Activated naive CD4-positive, alpha-beta T cell treated with anti-CD3 and anti-CD28 coated beads, Interleukin-2, amount 50 U/mL, for 72 hours (primary cell): ENCODE data around the gene ZNF23. TPM values are rescaled to one million over a fixed set of nuclear protein-coding genes. Genes with fewer than 3 reads are reported as not detected.

Experiments
- ATAC-seq, 2 donors: fragments of 150-1000 bp; cut with Tn5 transposase; 2 replicates each; pipeline ENCODE4 v1.10.0; 2021; ENCODE audit warnings: mild to moderate bottlenecking in 2 of 2, moderate library complexity in 2 of 2
- DNase-seq, 2 donors: peaks; one replicate each; pipeline ENCODE4 v3.0.0; 2021 to 2022; ENCODE audit warnings: low spot score in 2 of 2
- H3K27ac Mint-ChIP-seq, 2 donors: one replicate each; pipeline ENCODE4 v1.8.0; 2022; ENCODE audit warnings: mild to moderate bottlenecking in 2 of 2, mixed read lengths in 2 of 2
- H3K36me3 Mint-ChIP-seq, 2 donors: one replicate each; pipeline ENCODE4 v1.8.0; 2022; ENCODE audit warnings: mixed read lengths in 2 of 2
- H3K9me3 Mint-ChIP-seq, 2 donors: one replicate each; pipeline ENCODE4 v1.8.0; 2022; ENCODE audit warnings: mixed read lengths in 2 of 2
- total RNA-seq, 2 donors: library from RNA; stranded (reverse); gene quantifications; one replicate each; pipeline ENCODE4 v1.2.3, GENCODE V29; 2022

The ZNF23 gene
- total RNA-seq, 2 donors from 2014 or later = 4.5 to 9.5 TPM

DNA sequence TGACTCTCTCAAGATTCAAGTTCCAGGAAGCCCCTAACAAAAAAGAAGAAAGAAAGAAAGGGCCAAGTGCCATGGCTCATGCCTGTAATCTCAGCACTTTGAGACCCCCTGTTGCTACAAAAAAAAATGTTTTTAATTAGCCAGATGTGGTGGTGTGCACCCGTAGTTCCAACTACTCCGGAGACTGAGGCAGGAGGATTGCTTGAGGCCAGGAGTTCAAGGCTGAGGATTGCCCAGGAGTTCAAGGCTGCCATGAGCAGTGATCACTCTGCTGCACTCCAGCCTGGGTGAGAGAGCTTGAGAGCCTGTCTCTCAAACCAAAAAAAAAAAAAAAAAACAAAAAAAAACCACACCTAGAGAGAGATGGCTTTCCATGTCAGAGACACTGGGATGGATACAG lies 39.0 kb downstream of the ZNF23 start:
- Mint-ChIP-seq H3K9me3 (no peaks in the 10 kb centered on the region), H3K36me3 (no peaks in the 10 kb centered on the region), H3K27ac (no peak overlapping the region)
- no peak for DNase-seq
- no peak for ATAC-seq

DNA sequence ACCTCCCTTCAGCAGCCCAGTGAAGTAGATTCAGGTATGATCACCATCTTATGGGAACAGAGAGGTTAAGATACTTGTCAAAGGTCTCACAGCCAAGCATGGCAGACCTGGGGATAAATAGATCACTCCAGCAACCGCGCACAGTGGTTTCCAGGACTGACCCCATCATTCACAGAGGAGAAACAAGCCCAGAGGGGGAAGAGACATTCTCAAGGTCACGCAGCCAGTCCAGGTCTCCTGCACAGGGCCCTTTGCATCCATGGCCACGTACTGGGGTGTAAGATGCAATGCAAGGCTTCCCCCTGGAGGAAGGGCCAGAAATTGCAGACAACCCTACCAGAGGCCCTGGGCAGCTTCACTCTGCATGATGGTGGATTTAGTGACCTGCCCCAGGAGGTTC lies 40.1 kb downstream of the ZNF23 start:
- Mint-ChIP-seq H3K9me3 (no peaks in the 10 kb centered on the region), H3K27ac (no peak overlapping the region), H3K36me3 (no peaks in the 10 kb centered on the region)
- ATAC-seq = peak; percentile 28 to 31
- peak in 1 of 2 donors; percentile 46 for DNase-seq

DNA sequence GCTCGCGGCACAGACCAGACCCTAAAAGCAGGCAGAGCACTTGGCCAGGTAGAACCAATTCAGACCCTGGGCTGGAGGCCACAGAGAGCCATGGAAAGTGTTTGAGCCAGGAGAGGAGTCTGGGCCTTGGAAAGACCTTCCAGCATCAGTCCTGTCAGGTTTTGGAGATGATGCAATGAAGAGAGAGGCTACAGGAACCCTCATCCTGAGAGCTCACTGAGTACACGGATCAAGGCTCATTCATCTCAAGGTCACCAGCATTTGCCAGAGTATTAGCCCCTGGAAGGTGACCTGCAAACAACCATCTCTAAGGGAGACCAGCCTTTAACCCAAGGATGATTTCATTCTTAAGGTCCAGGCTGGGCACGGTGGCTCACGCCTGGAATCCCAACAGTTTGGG lies 48.0 kb downstream of the ZNF23 start:
- Mint-ChIP-seq H3K27ac (no peak overlapping the region), H3K9me3 (no peaks in the 10 kb centered on the region), H3K36me3 (no peaks in the 10 kb centered on the region)
- no peak for ATAC-seq
- no peak for DNase-seq

- H3K9me3 Mint-ChIP-seq = no peaks in the 10 kb centered on the region
- no peaks in the 10 kb centered on the region for H3K36me3 Mint-ChIP-seq
- H3K27ac Mint-ChIP-seq = no peak overlapping the region
- DNase-seq (no peak), ATAC-seq (no peak)
Observed at GRCh38 chr16:71413341-71413740, 48.7 kb downstream of the ZNF23 start.

DNA sequence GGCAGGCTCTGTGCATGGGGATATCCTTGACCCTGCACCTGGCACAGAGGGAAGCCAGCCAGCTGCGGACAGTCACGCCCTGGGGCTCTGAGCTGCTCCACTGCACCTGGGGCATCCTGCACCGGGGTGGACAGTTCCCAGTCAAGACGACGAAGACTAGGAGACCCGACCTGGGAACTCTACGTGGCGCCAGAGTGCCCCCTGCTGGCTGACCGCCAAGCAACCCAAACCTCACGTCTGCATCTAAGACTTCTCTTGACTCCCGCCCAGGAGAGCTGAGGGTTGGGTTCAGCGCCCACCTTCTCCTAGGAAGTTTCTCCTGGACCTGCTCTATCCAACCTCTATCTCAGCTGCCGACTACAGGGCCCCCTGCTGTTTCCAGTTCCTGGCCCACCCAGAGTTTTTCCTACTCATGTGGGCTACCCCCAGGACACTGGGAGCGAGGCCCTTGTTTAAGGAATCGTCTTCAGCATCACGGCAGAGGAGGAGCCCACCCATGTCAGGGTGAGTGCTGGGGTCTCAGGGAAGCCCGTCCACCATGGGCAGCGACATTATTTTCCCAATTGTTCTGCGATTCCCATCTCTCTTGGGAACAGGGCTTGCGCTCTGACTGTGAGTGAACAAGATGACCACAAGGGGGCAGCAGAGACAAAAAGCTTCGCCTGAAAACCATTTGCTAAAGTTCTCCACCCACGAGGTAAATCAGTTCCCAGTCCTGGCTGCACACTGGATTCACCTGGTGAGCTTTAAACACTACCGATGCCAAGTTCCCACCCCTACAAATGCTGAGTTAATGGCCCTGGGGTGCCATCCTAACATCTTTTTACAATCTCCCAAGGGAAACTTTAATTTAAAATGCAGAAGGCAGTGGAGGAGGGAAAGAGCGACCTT lies 49.5 kb downstream of the ZNF23 start:
- no peaks in the 10 kb centered on the region for H3K9me3 Mint-ChIP-seq
- peak; percentile 84 to 85 for ATAC-seq
- H3K36me3 Mint-ChIP-seq = no peaks in the 10 kb centered on the region
- peak; percentile 61 to 75 for DNase-seq
- no peak overlapping the region for H3K27ac Mint-ChIP-seq

DNA sequence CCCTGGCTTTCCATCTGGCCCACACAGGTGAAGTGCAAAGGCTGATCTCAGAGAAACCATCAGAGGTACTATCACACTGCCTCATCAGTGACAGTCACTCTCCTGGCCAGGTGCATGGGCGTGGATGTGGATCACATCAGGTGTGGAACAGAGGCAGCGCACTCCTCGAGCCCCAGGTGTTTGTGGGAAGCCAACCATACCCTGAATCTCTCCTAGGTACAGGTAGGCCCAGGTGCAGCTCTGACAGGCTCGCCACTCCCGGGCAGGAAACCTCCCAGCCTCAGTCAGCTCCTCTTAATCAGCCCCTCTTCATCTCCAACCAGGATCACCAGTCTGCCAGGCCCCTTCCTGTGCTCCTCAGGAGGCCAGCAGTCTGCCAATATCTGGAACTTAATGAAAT lies 51.9 kb downstream of the ZNF23 start:
- no peak overlapping the region for H3K27ac Mint-ChIP-seq
- H3K36me3 Mint-ChIP-seq = no peaks in the 10 kb centered on the region
- no peak for DNase-seq
- H3K9me3 Mint-ChIP-seq = no peaks in the 10 kb centered on the region
- ATAC-seq = no peak

DNA sequence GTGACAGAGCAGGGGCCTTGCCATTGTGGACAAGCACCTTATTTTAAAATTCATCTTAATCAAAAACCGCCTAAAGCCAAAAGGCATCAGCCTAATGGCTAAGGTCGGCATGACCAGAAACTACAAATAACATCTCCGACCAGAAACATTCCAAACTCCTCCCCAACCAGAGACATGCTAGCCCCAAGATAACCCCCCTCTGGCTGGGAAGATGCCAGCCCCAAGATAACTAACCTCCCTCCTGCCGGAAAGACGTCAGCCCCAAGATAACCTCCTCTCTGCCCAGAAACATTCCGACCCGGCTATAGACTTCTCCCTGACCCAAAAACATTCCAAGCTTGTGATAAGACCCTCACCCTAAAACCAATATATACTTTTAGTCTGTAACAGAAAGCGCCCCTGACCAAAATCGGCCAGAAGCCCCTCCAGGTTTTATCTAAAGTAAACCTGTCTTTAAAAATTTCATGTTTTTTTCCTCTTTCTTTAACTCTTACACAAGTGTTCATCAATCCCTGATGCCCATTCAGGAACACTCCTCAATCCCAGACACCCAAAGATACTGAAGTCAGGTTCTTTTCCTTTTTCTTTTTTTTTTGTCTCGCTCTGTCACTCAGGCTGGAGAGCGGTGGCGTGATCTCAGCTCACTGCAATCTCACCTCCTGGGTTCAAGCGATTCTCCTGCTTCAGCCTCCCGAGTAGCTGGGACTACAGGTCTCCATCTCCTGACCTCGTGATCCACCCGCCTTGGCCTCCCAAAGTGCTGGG lies 52.9 kb downstream of the ZNF23 start:
- DNase-seq (no peak), ATAC-seq (no peak)
- peaks cover 0 to 7% of the 10 kb centered on the region in 2 donors for H3K36me3 Mint-ChIP-seq
- no peak overlapping the region for H3K27ac Mint-ChIP-seq
- peaks cover 0 to 4% of the 10 kb centered on the region in 2 donors for H3K9me3 Mint-ChIP-seq

GRCh38 chr16:71408536-71408935 lies 53.5 kb downstream of the ZNF23 start:
- DNase-seq = no peak
- H3K36me3 Mint-ChIP-seq = peaks cover 0 to 7% of the 10 kb centered on the region in 2 donors
- H3K9me3 Mint-ChIP-seq = peaks cover 0 to 5% of the 10 kb centered on the region in 2 donors
- no peak for ATAC-seq
- no peak overlapping the region for H3K27ac Mint-ChIP-seq

DNA sequence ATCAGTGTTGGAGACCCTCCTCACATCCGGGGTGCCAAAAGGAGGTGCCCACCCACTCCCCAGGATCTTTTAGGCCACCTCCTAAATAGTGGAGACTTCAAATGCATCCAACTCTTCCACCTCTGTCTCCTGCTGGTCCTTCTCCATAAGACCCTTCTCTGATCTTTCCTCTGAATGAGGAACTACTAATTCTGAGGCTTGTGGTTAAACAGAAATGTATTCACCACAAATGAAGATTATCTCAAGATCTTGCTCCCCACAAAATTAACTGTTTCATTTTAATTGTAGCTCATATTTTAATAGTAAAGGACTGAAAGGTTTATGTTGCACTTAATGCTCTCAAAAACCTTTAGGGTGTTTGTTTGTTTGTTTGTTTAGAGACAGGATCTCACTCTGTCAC lies 54.3 kb downstream of the ZNF23 start:
- peaks cover 0 to 5% of the 10 kb centered on the region in 2 donors for H3K9me3 Mint-ChIP-seq
- no peak overlapping the region for H3K27ac Mint-ChIP-seq
- H3K36me3 Mint-ChIP-seq = peaks cover 0 to 7% of the 10 kb centered on the region in 2 donors
- DNase-seq (no peak), ATAC-seq (no peak)

DNA sequence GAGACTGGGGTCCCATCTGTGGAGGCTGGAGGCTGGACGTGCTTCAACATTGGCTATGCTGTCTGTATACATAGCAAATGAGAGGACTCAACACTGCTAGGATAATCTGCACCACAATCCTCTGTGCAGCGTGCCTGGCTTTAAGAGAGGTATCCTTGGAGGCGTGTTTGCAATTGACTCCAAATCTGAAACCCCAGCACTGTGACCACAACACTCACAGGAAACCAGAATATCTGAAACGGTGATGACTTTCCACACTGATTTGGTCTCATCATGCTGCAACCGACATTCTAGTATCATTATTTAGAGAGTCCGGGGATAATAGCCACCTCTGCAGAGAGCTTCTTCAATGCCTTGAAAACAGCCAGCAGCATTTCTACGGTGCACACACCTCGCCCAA lies 55.3 kb downstream of the ZNF23 start:
- Mint-ChIP-seq H3K9me3 (peaks cover 0 to 5% of the 10 kb centered on the region in 2 donors), H3K36me3 (peaks cover 0 to 7% of the 10 kb centered on the region in 2 donors), H3K27ac (no peak overlapping the region)
- DNase-seq (no peak), ATAC-seq (no peak)

DNA sequence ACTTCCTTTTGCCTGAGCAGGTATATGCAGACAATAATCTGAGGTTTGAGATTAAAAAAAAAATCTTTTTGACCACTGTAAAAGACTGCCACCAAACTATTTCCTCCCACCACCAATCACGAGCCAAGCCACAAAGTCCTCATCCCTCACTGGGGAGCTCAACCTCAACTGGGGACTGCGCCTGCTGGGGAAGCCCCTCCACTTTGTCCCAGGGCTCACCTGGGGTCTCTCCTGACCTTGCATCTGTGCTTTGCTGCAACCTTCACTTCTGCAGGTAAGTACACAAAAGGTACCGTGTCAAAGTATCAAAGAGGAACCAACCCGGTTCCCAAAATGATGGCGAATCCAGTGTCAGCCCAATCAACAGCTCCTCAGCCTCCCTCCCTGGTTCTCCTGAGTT lies 55.7 kb downstream of the ZNF23 start:
- Mint-ChIP-seq H3K27ac (no peak overlapping the region), H3K36me3 (peaks cover 0 to 7% of the 10 kb centered on the region in 2 donors), H3K9me3 (peaks cover 0 to 5% of the 10 kb centered on the region in 2 donors)
- ATAC-seq = no peak
- no peak for DNase-seq

DNA sequence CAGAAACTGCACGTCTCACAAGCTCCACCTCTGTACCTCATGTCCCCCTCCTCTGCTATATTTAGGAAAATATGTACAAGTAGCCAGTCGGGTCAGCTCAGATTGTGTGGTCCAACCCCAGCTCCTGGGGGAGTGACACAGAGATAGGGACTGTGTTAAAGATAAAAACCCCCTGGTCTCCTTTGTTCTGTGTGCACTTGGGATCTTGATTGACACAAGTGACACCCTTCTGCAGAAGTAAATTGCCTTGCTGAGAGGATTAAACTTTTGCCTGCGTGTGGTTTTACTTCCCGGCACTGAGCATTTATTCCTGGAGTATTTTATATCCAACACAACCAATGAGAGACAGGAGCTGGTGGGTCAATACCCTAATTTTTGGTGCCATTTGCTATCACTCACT lies 57.7 kb downstream of the ZNF23 start:
- Mint-ChIP-seq H3K9me3 (peaks cover 0 to 5% of the 10 kb centered on the region in 2 donors), H3K36me3 (peaks cover 0 to 7% of the 10 kb centered on the region in 2 donors), H3K27ac (no peak overlapping the region)
- DNase-seq = no peak
- ATAC-seq = no peak

DNA sequence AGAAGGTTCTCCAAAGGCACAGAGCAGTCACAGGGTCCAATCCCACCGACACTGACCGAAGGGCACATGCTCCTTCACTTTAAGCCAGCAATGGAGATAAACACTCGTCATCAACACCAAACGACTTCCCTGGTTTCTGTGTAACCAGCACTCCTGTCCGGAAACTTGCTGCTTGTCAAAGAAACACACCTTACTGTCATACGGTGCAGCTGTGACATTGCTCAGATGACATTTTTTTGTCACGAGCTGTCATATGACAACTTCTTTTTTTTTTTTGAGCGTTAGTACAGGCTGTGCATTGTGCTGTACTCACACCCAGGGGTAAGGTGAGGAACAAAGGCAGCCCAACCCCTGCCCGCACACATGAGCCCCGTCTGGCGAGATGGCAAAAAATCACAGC lies 59.4 kb downstream of the ZNF23 start:
- DNase-seq (no peak), ATAC-seq (no peak)
- H3K36me3 Mint-ChIP-seq = peaks cover 0 to 7% of the 10 kb centered on the region in 2 donors
- peaks cover 0 to 5% of the 10 kb centered on the region in 2 donors for H3K9me3 Mint-ChIP-seq
- H3K27ac Mint-ChIP-seq = no peak overlapping the region

DNA sequence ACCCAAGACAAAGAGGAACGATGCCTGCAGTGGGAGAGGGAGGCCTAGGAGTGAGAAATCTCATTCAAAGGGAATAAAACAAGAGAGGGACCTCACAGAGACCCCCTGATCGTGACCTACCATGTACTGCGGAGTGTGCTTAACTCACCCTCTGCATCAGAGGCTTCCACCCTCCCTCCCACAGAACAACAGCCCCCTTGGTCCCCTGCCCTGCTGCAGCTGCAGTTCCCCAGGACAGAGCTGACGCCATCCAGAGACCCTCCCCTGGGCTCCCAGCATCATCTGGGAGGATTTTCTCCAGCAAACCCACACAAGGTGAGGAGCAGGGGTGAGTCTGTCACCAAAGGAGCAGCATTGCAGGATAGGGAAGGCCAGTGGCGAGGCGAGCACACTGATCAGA lies 60.0 kb downstream of the ZNF23 start:
- DNase-seq (no peak), ATAC-seq (no peak)
- Mint-ChIP-seq H3K9me3 (peaks cover 0 to 5% of the 10 kb centered on the region in 2 donors), H3K27ac (no peak overlapping the region), H3K36me3 (peaks cover 0 to 7% of the 10 kb centered on the region in 2 donors)

- DNase-seq = no peak
- no peak for ATAC-seq
- Mint-ChIP-seq H3K27ac (no peak overlapping the region), H3K36me3 (peaks cover 0 to 7% of the 10 kb centered on the region in 2 donors), H3K9me3 (peaks cover 0 to 5% of the 10 kb centered on the region in 2 donors)
Observed at GRCh38 chr16:71399801-71400563, 62.1 kb downstream of the ZNF23 start.
